ENCODE data around the gene NXNL2.

GRCh38 chr9:88553350-88553749, 18.4 kb downstream of the NXNL2 start:
- TF ChIP-seq EZH2 (IDR thresholded peaks at IDR 0.05; ENCODE audit: low read length, unreplicated experiment): no peak
- TF ChIP-seq, protein P1, sequence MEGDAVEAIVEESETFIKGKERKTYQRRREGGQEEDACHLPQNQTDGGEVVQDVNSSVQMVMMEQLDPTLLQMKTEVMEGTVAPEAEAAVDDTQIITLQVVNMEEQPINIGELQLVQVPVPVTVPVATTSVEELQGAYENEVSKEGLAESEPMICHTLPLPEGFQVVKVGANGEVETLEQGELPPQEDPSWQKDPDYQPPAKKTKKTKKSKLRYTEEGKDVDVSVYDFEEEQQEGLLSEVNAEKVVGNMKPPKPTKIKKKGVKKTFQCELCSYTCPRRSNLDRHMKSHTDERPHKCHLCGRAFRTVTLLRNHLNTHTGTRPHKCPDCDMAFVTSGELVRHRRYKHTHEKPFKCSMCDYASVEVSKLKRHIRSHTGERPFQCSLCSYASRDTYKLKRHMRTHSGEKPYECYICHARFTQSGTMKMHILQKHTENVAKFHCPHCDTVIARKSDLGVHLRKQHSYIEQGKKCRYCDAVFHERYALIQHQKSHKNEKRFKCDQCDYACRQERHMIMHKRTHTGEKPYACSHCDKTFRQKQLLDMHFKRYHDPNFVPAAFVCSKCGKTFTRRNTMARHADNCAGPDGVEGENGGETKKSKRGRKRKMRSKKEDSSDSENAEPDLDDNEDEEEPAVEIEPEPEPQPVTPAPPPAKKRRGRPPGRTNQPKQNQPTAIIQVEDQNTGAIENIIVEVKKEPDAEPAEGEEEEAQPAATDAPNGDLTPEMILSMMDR (conservative IDR thresholded peaks at IDR 0.05; ENCODE audit: low read depth, low read length): no peak
